Testis (tissue), 3 donors: Measurements from ENCODE around the gene HPSE. TPM values are rescaled to one million over a fixed set of nuclear protein-coding genes. Genes with fewer than 3 reads are reported as not detected.

ENCODE experiments used
- DNase-seq: peaks from one replicate; pipeline ENCODE4 v3.0.0-alpha.2; 2019
- H3K27ac ChIP-seq, 2 donors: fragments of 200-600 bp; sonication (generic); one replicate each; pipeline ENCODE4 v1.5.1; 2019
- H3K27me3 ChIP-seq: fragments of 200-600 bp; sonication (generic); one replicate; pipeline ENCODE4 v1.5.1; 2019
- H3K36me3 ChIP-seq: fragments of 200-600 bp; sonication (generic); one replicate; pipeline ENCODE4 v1.5.1; 2017; ENCODE audit warnings: low read depth; ENCODE audit errors: missing control alignments
- H3K4me1 ChIP-seq: fragments of 200-600 bp; sonication (generic); one replicate; pipeline ENCODE4 v1.5.1; 2019
- H3K4me3 ChIP-seq, 2 donors: fragments of 200-600 bp; sonication (generic); one replicate each; pipeline ENCODE4 v1.5.1; 2017 to 2019
- H3K9me3 ChIP-seq: fragments of 200-600 bp; sonication (generic); one replicate; pipeline ENCODE4 v1.5.1; 2017
- CTCF ChIP-seq, 3 experiments: fragments of 450-650 bp in 2 of 3; fragments of 200-600 bp in 1 of 3; sonication (generic) in 1 of 3; IDR thresholded peaks; one replicate each; pipeline ENCODE4 v1.5.1; 2016 to 2019; ENCODE audit warnings: antibody characterized with exemption in 3 of 3, mild to moderate bottlenecking in 2 of 3, moderate library complexity in 1 of 3
- POLR2A ChIP-seq: fragments of 450-650 bp; IDR thresholded peaks from one replicate; pipeline ENCODE4 v1.6.1; 2017; ENCODE audit warnings: antibody characterized with exemption, mild to moderate bottlenecking, moderate library complexity
- WGBS, 2 donors: methylation state at CpG; one replicate each; pipeline ENCODE4 v1.1.5; 2018; 5-methylcytosine and 5-hydroxymethylcytosine counted together
- intact Hi-C: fragments of 100-400 bp; cut with DNase I; formaldehyde crosslinking; loops from one replicate; pipeline ENCODE4 v1.15.1; 2023; ENCODE audit warnings: low total_unique reads
- polyA plus RNA-seq: library from polyadenylated mRNA; stranded (reverse); fragments of 350-450 nt; fragmentation: Illumina TruSeq; extraction: RNeasy Lipid Tissue Mini Kit (QIAGEN cat#74804); gene quantifications from one replicate; pipeline ENCODE4 v1.2.3, GENCODE V29; 2014; ENCODE audit warnings: low read depth, low replicate concordance; ENCODE audit not compliant: insufficient read depth
- total RNA-seq, 2 donors: library from RNA; depleted of rRNA; stranded (reverse); fragments of >200 nt; gene quantifications; one replicate each; pipeline ENCODE4 v1.2.3, GENCODE V29; 2016

Gene HPSE
- total and polyA plus RNA-seq, 3 donors from 2014 or later: 0.79 to 2.3 (median 2.0) TPM

DNA sequence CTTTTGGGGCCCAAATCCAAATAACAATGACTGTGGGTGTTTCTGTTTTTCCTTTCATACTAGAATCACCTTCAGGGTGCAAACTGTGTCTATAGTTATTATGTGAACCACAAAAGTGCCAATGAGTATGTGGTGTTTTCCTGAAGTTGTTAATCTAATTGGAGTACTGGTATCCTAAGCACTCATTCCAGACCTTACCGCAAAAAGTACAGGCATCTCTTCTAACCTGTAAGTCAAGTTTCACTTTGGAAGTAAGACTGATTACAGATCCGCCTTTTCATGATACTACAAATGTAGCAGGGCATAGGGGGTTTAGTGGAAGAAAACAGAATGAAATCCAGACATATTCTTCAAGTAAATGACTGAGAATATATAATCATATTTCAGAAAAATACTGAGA is 66.2 kb downstream of the HPSE start:
- Histone ChIP-seq H3K9me3 (no peaks in the 10 kb centered on the region), H3K27ac (no peak overlapping the region), H3K4me3 (no peak overlapping the region), H3K36me3 (no peaks in the 10 kb centered on the region), H3K4me1 (no peaks in the 10 kb centered on the region), H3K27me3 (no peaks in the 10 kb centered on the region)
- TF ChIP-seq CTCF (IDR thresholded peaks at IDR 0.05): no peak
- TF ChIP-seq POLR2A: no peak
- WGBS, 2 donors: 48 to 92% methylated on average over 2 of the region's 2 CpGs
- intact Hi-C loops: no loop called here
- no peak for DNase-seq

DNA sequence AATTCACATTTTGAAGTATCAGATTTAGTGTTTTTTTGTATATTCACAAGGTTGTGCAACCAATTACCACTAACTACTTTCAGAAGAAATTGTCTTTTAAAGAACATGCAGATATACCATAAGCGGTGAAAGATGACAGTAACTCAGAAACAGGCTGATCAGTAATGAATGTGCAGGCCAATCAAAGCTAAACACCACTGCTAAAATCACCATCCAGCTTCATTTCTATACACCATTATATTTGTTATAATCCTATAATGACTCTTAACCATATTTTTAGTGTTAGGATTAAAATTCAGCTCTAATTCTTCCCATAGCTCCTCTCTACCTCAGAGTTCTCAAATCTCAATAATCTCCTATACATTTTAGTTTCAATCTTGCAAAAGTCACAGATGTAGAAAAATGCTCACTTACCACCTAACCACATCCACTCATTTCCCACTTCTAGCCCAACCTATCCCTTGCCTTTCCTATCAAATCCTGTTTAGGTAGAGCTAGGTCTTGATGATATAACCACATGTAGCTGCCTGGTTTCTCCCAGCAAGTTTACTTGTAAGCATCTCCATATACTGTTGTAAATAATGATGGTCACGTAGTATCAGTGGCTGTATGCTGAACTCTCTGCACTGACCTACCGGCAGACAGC is 66.7 kb downstream of the HPSE start:
- Histone ChIP-seq H3K4me1 (no peaks in the 10 kb centered on the region), H3K27ac (no peak overlapping the region), H3K27me3 (no peaks in the 10 kb centered on the region), H3K36me3 (no peaks in the 10 kb centered on the region), H3K9me3 (no peaks in the 10 kb centered on the region), H3K4me3 (no peak overlapping the region)
- WGBS, 2 donors: 92 to 95% methylated on average over 3 of the region's 3 CpGs
- no peak for DNase-seq
- intact Hi-C loops: no loop called here
- TF ChIP-seq CTCF (IDR thresholded peaks at IDR 0.05) (no peak), POLR2A (no peak)

DNA sequence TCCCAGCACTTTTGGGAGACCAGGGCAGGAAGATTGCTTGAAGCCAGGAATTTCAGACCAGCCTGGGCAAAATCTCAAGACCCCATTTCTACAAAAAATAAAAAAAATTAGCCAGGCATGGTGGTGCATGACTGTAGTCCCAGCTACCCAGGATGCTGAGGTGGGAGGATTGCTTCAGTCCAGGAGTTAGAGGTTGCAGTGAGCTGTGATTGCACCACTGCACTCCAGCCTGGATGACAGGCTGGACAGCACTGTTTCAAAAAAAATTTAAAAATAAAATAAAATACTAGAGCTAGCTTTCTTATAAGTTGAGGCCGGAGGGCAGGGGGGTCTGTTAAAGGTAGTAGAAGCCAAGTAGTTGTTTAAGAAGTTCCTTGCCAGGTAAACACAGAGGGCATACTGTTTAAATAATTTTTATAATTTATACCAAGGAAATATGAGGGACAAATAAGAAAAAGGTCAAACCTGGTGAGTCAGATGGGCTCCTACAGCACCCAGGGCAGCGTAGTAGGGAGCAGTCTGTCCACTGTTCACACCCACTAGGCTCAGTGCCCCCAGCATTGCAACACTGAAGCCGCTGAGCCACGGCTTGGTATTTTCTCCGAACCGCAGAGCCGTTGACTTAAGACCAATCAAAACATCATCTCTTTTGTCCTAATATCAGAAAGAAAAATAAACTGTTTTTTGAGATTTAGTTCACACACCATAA is 67.4 kb downstream of the HPSE start:
- H3K36me3 ChIP-seq: no peaks in the 10 kb centered on the region
- DNase-seq: no peak
- intact Hi-C loops: no loop called here
- H3K9me3 ChIP-seq: no peaks in the 10 kb centered on the region
- TF ChIP-seq CTCF (IDR thresholded peaks at IDR 0.05) (no peak), POLR2A (no peak)
- no peaks in the 10 kb centered on the region for H3K4me1 ChIP-seq
- H3K27me3 ChIP-seq: no peaks in the 10 kb centered on the region
- WGBS, 2 donors: 87 to 92% methylated on average over 7 of the region's 7 CpGs
- H3K4me3 ChIP-seq: no peak overlapping the region
- H3K27ac ChIP-seq: no peak overlapping the region

DNA sequence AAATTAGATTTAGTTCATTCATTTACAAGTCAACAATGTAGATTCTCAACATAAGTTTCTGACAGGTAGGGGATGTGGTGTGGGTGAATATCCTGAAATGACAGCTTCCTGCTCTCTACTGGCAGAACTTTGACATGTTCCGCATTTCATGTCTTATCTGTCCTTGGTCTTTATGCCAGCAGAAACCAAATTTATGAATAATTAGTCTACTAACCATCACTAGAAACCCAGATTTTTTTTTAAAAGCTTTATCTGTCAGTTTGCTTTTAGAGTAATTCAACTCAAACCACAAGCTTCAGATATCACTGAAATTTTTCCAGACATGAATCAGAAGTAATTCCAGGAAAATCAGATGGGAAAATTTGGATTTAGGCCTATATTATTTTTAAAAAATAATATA is 68.0 kb downstream of the HPSE start:
- H3K27me3 ChIP-seq: no peaks in the 10 kb centered on the region
- H3K36me3 ChIP-seq: no peaks in the 10 kb centered on the region
- 78 to 82% methylated on average over 1 of the region's 1 CpG for WGBS, 2 donors
- TF ChIP-seq CTCF (IDR thresholded peaks at IDR 0.05): no peak
- TF ChIP-seq POLR2A: no peak
- H3K9me3 ChIP-seq: no peaks in the 10 kb centered on the region
- no peak overlapping the region for H3K27ac ChIP-seq
- intact Hi-C loops: no loop called here
- no peak for DNase-seq
- H3K4me3 ChIP-seq: no peak overlapping the region
- no peaks in the 10 kb centered on the region for H3K4me1 ChIP-seq

DNA sequence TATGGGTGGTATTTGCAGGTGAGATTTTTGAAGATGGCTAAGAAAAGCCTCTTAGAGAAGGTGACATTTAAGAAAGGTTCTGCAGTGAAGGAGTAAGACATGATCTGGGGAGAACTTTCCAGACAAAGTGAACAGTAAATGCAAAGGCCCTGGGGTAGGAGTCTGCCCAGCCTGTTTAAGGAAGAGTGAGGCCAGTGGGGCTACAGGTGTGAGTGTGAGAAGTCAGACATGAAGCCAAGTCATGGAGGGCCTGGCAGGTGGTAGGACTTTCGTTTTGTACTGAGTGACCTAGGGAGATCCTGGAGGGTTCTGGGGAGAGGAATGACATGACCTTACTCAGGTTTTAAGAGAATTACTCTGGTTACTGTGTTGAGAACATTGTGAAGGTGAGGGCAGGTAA is 71.5 kb downstream of the HPSE start:
- 75 to 91% methylated on average over 1 of the region's 1 CpG for WGBS, 2 donors
- no peaks in the 10 kb centered on the region for H3K9me3 ChIP-seq
- intact Hi-C loops: no loop called here
- no peak for TF ChIP-seq CTCF (IDR thresholded peaks at IDR 0.05)
- TF ChIP-seq POLR2A: no peak
- no peak overlapping the region for H3K4me3 ChIP-seq
- H3K27ac ChIP-seq: no peak overlapping the region
- H3K36me3 ChIP-seq: no peaks in the 10 kb centered on the region
- DNase-seq: no peak
- H3K4me1 ChIP-seq: no peaks in the 10 kb centered on the region
- no peaks in the 10 kb centered on the region for H3K27me3 ChIP-seq
